ENCODE data around the gene HOXB3. TPM values are rescaled to one million over a fixed set of nuclear protein-coding genes. Genes with fewer than 3 reads are reported as not detected.

The HOXB3 gene
- 1 to 10 TPM in 5 of 10 donors, under 1 TPM in 5; 0.24 to 3.9 (median 0.97) TPM for total RNA-seq
- polyA plus RNA-seq: 1 to 10 TPM; 1.3 to 5.9 TPM
- long read RNA-seq, donor 1: 0 reads
- long read RNA-seq, donor 2: 0 reads
- long read RNA-seq, donor 3, partial matches to known transcripts: 0 of 1 reads
- long read RNA-seq, donor 3, other reads (novel, unspliced or antisense): 1 of 1 reads

GRCh38 chr17:48589831-48590606 lies at the start of gene HOXB3:
HOXB3 (minus strand) TSS chr17:48590241; CDS start chr17:48552474, 37,767 bp downstream.
- ATAC-seq (no peak), DNase-seq (no peak)
- no peak for TF ChIP-seq CTCF (IDR thresholded peaks at IDR 0.05)
- Histone ChIP-seq H3K36me3 (no peaks in the 10 kb centered on the region), H3K27ac (no peak within 1 kb of the TSS), H3K4me3 (no peak within 1 kb of the TSS), H3K4me1 (peaks cover 0 to 50% (median 22%) of the 10 kb centered on the region in 9 donors), H3K9me3 (no peaks in the 10 kb centered on the region), H3K27me3 (peaks cover 39 to 100% (median 100%) of the 10 kb centered on the region in 7 donors)
- 49 to 52% methylated on average over 23 of the region's 23 CpGs for WGBS, 2 donors
- intact Hi-C loops (cut with DNase I): loop anchor here in 6 of 10 donors (5.0 to 10.0 kb wide), 5 partner anchors 98 to 255 kb away; no protein-coding TSS in a partner anchor

GRCh38 chr17:48639136-48639535 lies 49.1 kb upstream of the HOXB3 start:
- Histone ChIP-seq H3K4me1 (peaks cover 0 to 12% (median 0%) of the 10 kb centered on the region in 9 donors), H3K9me3 (no peaks in the 10 kb centered on the region), H3K36me3 (no peaks in the 10 kb centered on the region), H3K27me3 (peaks cover 49 to 100% (median 100%) of the 10 kb centered on the region in 7 donors), H3K4me3 (no peak overlapping the region), H3K27ac (no peak overlapping the region)
- no peak for TF ChIP-seq CTCF (IDR thresholded peaks at IDR 0.05)
- intact Hi-C loops (cut with DNase I): no loop called here
- WGBS, 2 donors: 8 to 23% methylated on average over 5 of the region's 5 CpGs
- ATAC-seq (no peak), DNase-seq (no peak)

- Histone ChIP-seq H3K36me3 (no peaks in the 10 kb centered on the region), H3K9me3 (no peaks in the 10 kb centered on the region), H3K4me1 (peaks cover 0 to 15% (median 3%) of the 10 kb centered on the region in 9 donors), H3K27ac (no peak overlapping the region), H3K27me3 (peaks cover 56 to 100% (median 100%) of the 10 kb centered on the region in 7 donors), H3K4me3 (no peak overlapping the region)
- no peak for ATAC-seq
- 23% methylated on average over 18 of the region's 18 CpGs for WGBS, 2 donors
- intact Hi-C loops (cut with DNase I): no loop called here
- TF ChIP-seq CTCF (IDR thresholded peaks at IDR 0.05): no peak
- no peak for DNase-seq
These were observed 47.6 kb upstream of the HOXB3 start for GRCh38 chr17:48637323-48638260.

Measured in heart right ventricle (tissue), 16 donors.